Measurements from ENCODE around the gene DLEC1. TPM values are rescaled to one million over a fixed set of nuclear protein-coding genes. Genes with fewer than 3 reads are reported as not detected.

Gene DLEC1
- 0.12 and 0.26 TPM in 2 replicates for total RNA-seq

GRCh38 chr3:38039101-38039898, at the start of gene DLEC1:
Gene DLEC1 (plus strand): TSS chr3:38039208. CDS start chr3:38039226, 18 bp downstream.

GRCh38 chr3:37990527-37990926, 48.5 kb upstream of the DLEC1 start, which contains the start of gene VILL:
Gene VILL (plus strand): TSS chr3:37990786. CDS start chr3:37993673, 2,887 bp downstream.

GRCh38 chr3:38029400-38030125, 9.4 kb upstream of the DLEC1 start, which contains the start of gene PLCD1:
Gene PLCD1 (minus strand): TSS chr3:38029642. CDS start chr3:38029539, 103 bp downstream.

GRCh38 chr3:38136777-38137614, 98.0 kb downstream of the DLEC1 start, which contains the start of gene ACAA1:
Gene ACAA1 (minus strand): TSS chr3:38137127. CDS start chr3:38137035, 92 bp downstream.

GRCh38 chr3:38138349-38139190, 99.6 kb downstream of the DLEC1 start, which contains the start of gene MYD88:
Gene MYD88 (plus strand): TSS chr3:38138661. CDS start chr3:38138701, 40 bp downstream.

GRCh38 chr3:38164952-38165721, 126.1 kb downstream of the DLEC1 start, which contains the start of gene OXSR1:
Gene OXSR1 (plus strand): TSS chr3:38165537. CDS start chr3:38165877, 340 bp downstream.

Other genes with a start within 250 kb of the DLEC1 start
- gene CTDSPL, start 177.3 kb upstream of the DLEC1 start, total RNA-seq: 21.9 and 22.4 TPM in 2 replicates
- gene VILL, start 48.4 kb upstream of the DLEC1 start, total RNA-seq: 5.8 and 6.7 TPM in 2 replicates
- gene PLCD1, start 9.6 kb upstream of the DLEC1 start, total RNA-seq: 54.6 and 64.2 TPM in 2 replicates
- gene ACAA1, start 97.9 kb downstream of the DLEC1 start, total RNA-seq: 47.3 and 49.7 TPM in 2 replicates
- 6.2 and 9.1 TPM in 2 replicates for gene MYD88, start 99.5 kb downstream of the DLEC1 start, total RNA-seq
- gene OXSR1, start 126.3 kb downstream of the DLEC1 start, total RNA-seq: 32.8 and 37.1 TPM in 2 replicates
- 0.13 and 0.31 TPM in 2 replicates for gene SLC22A13, start 226.6 kb downstream of the DLEC1 start, total RNA-seq
- gene SLC22A14, start 243.1 kb downstream of the DLEC1 start, total RNA-seq: 0.12 and 0.13 TPM in 2 replicates

Measured in aortic smooth muscle cell (primary cell).